Progenitor cell of endocrine pancreas (in vitro differentiated cells): ENCODE results near the gene ULK4. TPM values are rescaled to one million over a fixed set of nuclear protein-coding genes. Genes with fewer than 3 reads are reported as not detected.
"Not testable (repeated sequence)": the region's sequence is repeated elsewhere in the genome, so short reads cannot be mapped to it uniquely, and the experiment has no call there.

ENCODE experiments used
- DNase-seq: peaks from one replicate; pipeline ENCODE4 v3.0.0; 2021; ENCODE audit warnings: low spot score; ENCODE audit not compliant: unreplicated experiment
- H3K27ac Mint-ChIP-seq: 2 replicates; pipeline ENCODE4 v1.8.0; 2021; ENCODE audit warnings: mild to moderate bottlenecking, moderate library complexity, mixed read lengths
- H3K27me3 Mint-ChIP-seq: 2 replicates; pipeline ENCODE4 v1.8.0; 2021; ENCODE audit warnings: mixed read lengths
- H3K36me3 Mint-ChIP-seq: 2 replicates; pipeline ENCODE4 v1.8.0; 2022; ENCODE audit warnings: mixed read lengths; ENCODE audit not compliant: insufficient read depth
- H3K4me1 Mint-ChIP-seq: 2 replicates; pipeline ENCODE4 v1.8.0; 2021; ENCODE audit warnings: low read depth, mixed read lengths
- H3K4me3 Mint-ChIP-seq: 2 replicates; pipeline ENCODE4 v1.8.0; 2021; ENCODE audit warnings: low read depth, mild to moderate bottlenecking, moderate library complexity, mixed read lengths
- H3K9me3 Mint-ChIP-seq: 2 replicates; pipeline ENCODE4 v1.8.0; 2021; ENCODE audit warnings: low read depth, mixed read lengths
- CTCF ChIP-seq: fragments of 200-600 bp; sonication (generic); IDR thresholded peaks from one replicate; pipeline ENCODE4 v1.5.0; 2021; ENCODE audit warnings: antibody characterized with exemption, mild to moderate bottlenecking; ENCODE audit not compliant: unreplicated experiment
- total RNA-seq: library from RNA; stranded (reverse); gene quantifications from 2 replicates; pipeline ENCODE4 v1.2.1, GENCODE V29; 2021

The ULK4 gene
- total RNA-seq, 1 donor from 2014 or later = 14.2 TPM

- Mint-ChIP-seq H3K27ac (no peak overlapping the region), H3K4me3 (no peak overlapping the region), H3K36me3 (peaks cover 4% of the 10 kb centered on the region), H3K9me3 (peaks cover 9% of the 10 kb centered on the region), H3K27me3 (no peaks in the 10 kb centered on the region), H3K4me1 (peaks cover 8% of the 10 kb centered on the region)
- no peak for DNase-seq
- TF ChIP-seq CTCF = no peak
Observed at GRCh38 chr3:41411065-41411464, 550.8 kb downstream of the ULK4 start.

- Mint-ChIP-seq H3K36me3 (peaks cover 4% of the 10 kb centered on the region), H3K27ac (no peak overlapping the region), H3K27me3 (no peaks in the 10 kb centered on the region), H3K4me3 (no peak overlapping the region), H3K9me3 (peaks cover 9% of the 10 kb centered on the region), H3K4me1 (no peaks in the 10 kb centered on the region)
- no peak for TF ChIP-seq CTCF
- DNase-seq = no peak
Observed at GRCh38 chr3:41405466-41405865, 556.4 kb downstream of the ULK4 start.

GRCh38 chr3:41404582-41404981 is 557.3 kb downstream of the ULK4 start:
- H3K9me3 Mint-ChIP-seq = peaks cover 9% of the 10 kb centered on the region
- no peaks in the 10 kb centered on the region for H3K4me1 Mint-ChIP-seq
- no peak for TF ChIP-seq CTCF
- DNase-seq = no peak
- H3K36me3 Mint-ChIP-seq = peaks cover 4% of the 10 kb centered on the region
- no peak overlapping the region for H3K4me3 Mint-ChIP-seq
- H3K27ac Mint-ChIP-seq = no peak overlapping the region
- no peaks in the 10 kb centered on the region for H3K27me3 Mint-ChIP-seq

GRCh38 chr3:41394896-41395295 is 567.0 kb downstream of the ULK4 start:
- Mint-ChIP-seq H3K27ac (no peak overlapping the region), H3K9me3 (no peaks in the 10 kb centered on the region), H3K36me3 (no peaks in the 10 kb centered on the region), H3K4me1 (no peaks in the 10 kb centered on the region), H3K4me3 (no peak overlapping the region), H3K27me3 (no peaks in the 10 kb centered on the region)
- no peak for DNase-seq
- no peak for TF ChIP-seq CTCF

- not testable (repeated sequence) for H3K27me3 Mint-ChIP-seq, H3K4me3 Mint-ChIP-seq, H3K36me3 Mint-ChIP-seq, DNase-seq, H3K27ac Mint-ChIP-seq
- H3K4me1 Mint-ChIP-seq = peaks cover 16% of the 10 kb centered on the region
- peaks cover 22% of the 10 kb centered on the region for H3K9me3 Mint-ChIP-seq
Observed at GRCh38 chr3:41370765-41371535, 591.0 kb downstream of the ULK4 start.

- Mint-ChIP-seq H3K9me3 (peaks cover 21% of the 10 kb centered on the region), H3K36me3 (peaks cover 4% of the 10 kb centered on the region), H3K27me3 (no peaks in the 10 kb centered on the region), H3K27ac (no peak overlapping the region), H3K4me3 (no peak overlapping the region), H3K4me1 (peaks cover 21% of the 10 kb centered on the region)
- DNase-seq = no peak
- TF ChIP-seq CTCF = no peak
Observed at GRCh38 chr3:41370307-41370706, 591.6 kb downstream of the ULK4 start.
